ENCODE results near the gene SCN9A.

Gene SCN9A

GRCh38 chr2:166393008-166393407 is 17.3 kb upstream of the SCN9A start:
- H3K4me3 ChIP-seq (ENCODE audit: low read depth, low read length) = no peak overlapping the region
- TF ChIP-seq CTCF (IDR thresholded peaks at IDR 0.05; ENCODE audit: low read depth, low read length) = no peak
- in situ Hi-C loops (cut with HindIII; ENCODE audit: low sequenced_read_pairs) = no loop called here
- DNase-seq (ENCODE audit: low read depth, low spot score) = no peak

- no peak for DNase-seq (ENCODE audit: low read depth, low spot score)
- in situ Hi-C loops (cut with HindIII; ENCODE audit: low sequenced_read_pairs) = no loop called here
- TF ChIP-seq CTCF (IDR thresholded peaks at IDR 0.05; ENCODE audit: low read depth, low read length) = no peak
- no peak overlapping the region for H3K4me3 ChIP-seq (ENCODE audit: low read depth, low read length)
Observed at GRCh38 chr2:166388481-166389070, 12.8 kb upstream of the SCN9A start.

GRCh38 chr2:166385313-166385712 is 9.6 kb upstream of the SCN9A start:
- DNase-seq (ENCODE audit: low read depth, low spot score) = no peak
- no peak for TF ChIP-seq CTCF (IDR thresholded peaks at IDR 0.05; ENCODE audit: low read depth, low read length)
- in situ Hi-C loops (cut with HindIII; ENCODE audit: low sequenced_read_pairs) = no loop called here
- no peak overlapping the region for H3K4me3 ChIP-seq (ENCODE audit: low read depth, low read length)

GRCh38 chr2:166384774-166385173 is 9.0 kb upstream of the SCN9A start:
- peak; percentile 46 for DNase-seq (ENCODE audit: low read depth, low spot score)
- no peak overlapping the region for H3K4me3 ChIP-seq (ENCODE audit: low read depth, low read length)
- in situ Hi-C loops (cut with HindIII; ENCODE audit: low sequenced_read_pairs) = no loop called here
- peak; percentile 16 for TF ChIP-seq CTCF (IDR thresholded peaks at IDR 0.05; ENCODE audit: low read depth, low read length)

- DNase-seq (ENCODE audit: low read depth, low spot score) = no peak
- H3K4me3 ChIP-seq (ENCODE audit: low read depth, low read length) = no peak overlapping the region
- in situ Hi-C loops (cut with HindIII; ENCODE audit: low sequenced_read_pairs) = no loop called here
- no peak for TF ChIP-seq CTCF (IDR thresholded peaks at IDR 0.05; ENCODE audit: low read depth, low read length)
Observed at GRCh38 chr2:166382448-166382847, 6.7 kb upstream of the SCN9A start.

GRCh38 chr2:166380615-166381014 is 4.9 kb upstream of the SCN9A start:
- no peak for DNase-seq (ENCODE audit: low read depth, low spot score)
- no peak for TF ChIP-seq CTCF (IDR thresholded peaks at IDR 0.05; ENCODE audit: low read depth, low read length)
- no peak overlapping the region for H3K4me3 ChIP-seq (ENCODE audit: low read depth, low read length)
- in situ Hi-C loops (cut with HindIII; ENCODE audit: low sequenced_read_pairs) = no loop called here

- TF ChIP-seq CTCF (IDR thresholded peaks at IDR 0.05; ENCODE audit: low read depth, low read length) = no peak
- in situ Hi-C loops (cut with HindIII; ENCODE audit: low sequenced_read_pairs) = no loop called here
- no peak overlapping the region for H3K4me3 ChIP-seq (ENCODE audit: low read depth, low read length)
- no peak for DNase-seq (ENCODE audit: low read depth, low spot score)
Observed at GRCh38 chr2:166376873-166377272, 1.1 kb upstream of the SCN9A start.
